HG03469 (cell line): ENCODE measurements around the gene TIAM2.
"Not testable (repeated sequence)": the region's sequence is repeated elsewhere in the genome, so short reads cannot be mapped to it uniquely, and the experiment has no call there.

Experiments
- ATAC-seq: cut with Tn5 transposase; IDR thresholded peaks from one replicate; pipeline ENCODE4 v1.9.1; 2021; ENCODE audit warnings: mild to moderate bottlenecking, moderate library complexity, moderate number of reproducible peaks; ENCODE audit not compliant: unreplicated experiment

TIAM2 gene

DNA sequence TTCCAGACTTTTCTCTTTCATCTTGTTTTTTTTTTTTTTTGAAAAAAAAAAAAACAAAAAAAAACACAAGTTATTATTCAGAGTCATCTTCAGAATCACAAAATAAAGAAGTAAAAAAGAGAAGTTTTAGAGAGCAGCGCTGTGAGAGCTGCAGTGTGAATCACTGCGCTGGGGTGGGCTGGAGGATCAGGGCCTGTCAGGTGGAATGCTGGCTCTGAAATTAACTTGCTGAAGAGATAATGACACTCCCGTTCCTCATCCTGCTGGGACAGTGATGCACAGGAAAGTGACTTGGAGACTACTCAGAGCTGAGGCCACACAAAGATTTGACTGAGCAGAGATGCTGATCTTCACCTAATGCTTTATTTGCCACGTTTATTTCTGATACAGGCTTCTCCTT, 226.0 kb downstream of the TIAM2 start:
- no peak for ATAC-seq

DNA sequence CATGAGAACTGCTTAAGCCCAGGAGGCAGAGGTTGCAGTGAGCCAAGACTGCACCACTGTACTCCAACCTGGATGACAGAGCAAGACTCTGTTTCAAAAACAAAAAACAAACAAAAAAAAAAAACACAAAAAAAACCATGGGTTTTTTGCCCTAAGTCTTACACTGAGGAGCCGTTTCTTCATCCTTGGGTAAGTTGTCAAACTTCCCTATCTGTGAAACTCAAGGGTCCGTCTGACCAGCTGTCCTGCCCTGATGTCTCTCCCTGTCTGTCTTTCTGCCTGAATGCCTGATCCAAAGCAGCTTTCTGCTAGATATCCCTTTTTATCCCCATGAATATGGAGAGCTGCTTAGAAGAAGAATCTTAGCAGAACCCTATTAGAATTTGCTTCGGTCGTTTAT, 227.4 kb downstream of the TIAM2 start:
- no peak for ATAC-seq

GRCh38 chr6:155223646-155224451, 228.7 kb downstream of the TIAM2 start:
- peak; percentile 96 for ATAC-seq

GRCh38 chr6:155224618-155225017, 229.5 kb downstream of the TIAM2 start:
- ATAC-seq: no peak

- no peak for ATAC-seq
These were observed 231.9 kb downstream of the TIAM2 start for GRCh38 chr6:155227046-155227445.

- ATAC-seq: no peak
These were observed 233.5 kb downstream of the TIAM2 start for GRCh38 chr6:155228546-155229166.

- ATAC-seq: not testable (repeated sequence)
These were observed 235.9 kb downstream of the TIAM2 start for GRCh38 chr6:155230975-155231374.

DNA sequence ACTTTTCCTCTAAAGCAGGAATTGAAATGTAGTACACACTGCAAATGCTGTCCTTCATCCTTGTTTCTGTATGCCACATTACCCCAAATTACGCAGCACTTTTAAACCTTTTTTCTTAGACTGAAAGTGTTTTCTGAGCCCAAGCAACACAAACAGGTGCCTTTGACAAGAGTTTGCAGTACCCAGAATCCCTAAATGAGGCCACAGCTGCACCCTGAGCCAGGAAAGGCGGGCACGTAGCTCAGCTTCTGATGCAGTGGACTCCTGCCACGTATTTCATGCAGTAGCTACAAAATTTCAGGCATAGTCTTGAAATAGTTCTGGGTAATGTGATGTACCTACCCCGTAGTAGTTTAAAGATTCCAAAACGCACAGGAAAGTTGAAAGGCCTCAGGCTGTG, 237.7 kb downstream of the TIAM2 start:
- ATAC-seq: no peak

GRCh38 chr6:155234167-155234566, 239.1 kb downstream of the TIAM2 start:
- ATAC-seq: no peak

- no peak for ATAC-seq
These were observed 239.6 kb downstream of the TIAM2 start for GRCh38 chr6:155234687-155235086.

DNA sequence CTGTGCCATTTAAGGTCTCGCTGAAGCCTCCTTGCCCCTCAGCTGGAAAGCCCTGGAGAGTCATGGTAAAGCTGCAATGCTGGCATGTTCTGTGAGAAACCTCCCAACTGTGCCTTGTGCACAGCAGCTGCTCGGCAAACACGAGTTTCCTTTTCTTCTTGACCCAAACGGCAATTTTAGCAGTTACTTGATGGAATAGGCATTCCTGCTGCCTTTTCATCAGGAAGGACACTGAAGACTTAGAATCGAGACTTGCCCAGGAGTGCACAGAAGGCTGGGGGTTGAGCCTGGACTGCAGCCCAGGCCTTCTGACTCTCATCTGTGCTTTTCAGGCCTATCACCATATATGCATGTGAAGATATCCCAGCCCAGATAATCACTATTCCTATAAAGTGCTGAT, 240.0 kb downstream of the TIAM2 start:
- no peak for ATAC-seq

DNA sequence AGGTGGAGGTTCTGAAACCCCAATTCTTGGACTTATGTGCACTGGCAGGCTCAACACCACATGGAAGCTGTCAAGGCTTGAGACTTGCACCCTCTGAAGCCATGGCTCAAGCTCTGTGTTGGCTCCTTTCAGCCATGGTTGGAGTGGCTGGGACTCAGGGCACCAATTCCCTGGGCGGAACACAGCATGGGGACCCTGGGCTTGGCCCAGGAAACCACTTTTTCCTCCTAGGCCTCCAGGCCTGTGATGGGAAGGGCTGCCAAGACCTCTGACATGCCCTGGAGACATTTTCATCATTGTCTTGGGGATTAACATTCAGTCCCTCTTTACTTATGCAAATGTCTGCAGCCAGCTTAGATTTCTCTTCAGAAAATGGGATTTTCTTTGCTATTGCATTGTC, 242.5 kb downstream of the TIAM2 start:
- no peak for ATAC-seq

GRCh38 chr6:155240905-155241600, 245.9 kb downstream of the TIAM2 start:
- no peak for ATAC-seq

GRCh38 chr6:155241966-155242365, 246.9 kb downstream of the TIAM2 start:
- ATAC-seq: no peak

- no peak for ATAC-seq
These were observed 249.3 kb downstream of the TIAM2 start for GRCh38 chr6:155244434-155244833.

DNA sequence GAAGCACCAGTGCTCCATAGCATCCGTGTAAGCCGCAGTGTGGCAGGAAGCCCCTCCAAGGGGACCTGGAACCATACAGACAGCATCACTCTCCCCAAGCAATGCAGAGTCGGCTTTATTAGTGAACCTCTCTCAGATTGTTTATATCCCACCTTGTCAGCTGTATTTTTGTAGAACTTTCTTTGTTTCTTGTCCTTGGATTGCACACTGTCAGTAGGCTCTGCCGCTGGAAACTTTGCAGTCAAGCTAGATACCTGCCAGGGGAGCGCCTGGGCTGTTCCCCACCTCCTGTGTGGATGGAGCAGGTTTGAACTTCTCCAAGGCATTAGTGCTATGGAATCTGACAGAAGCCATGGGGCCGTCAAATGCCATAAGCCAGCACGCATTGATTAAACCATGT, 250.1 kb downstream of the TIAM2 start:
- no peak for ATAC-seq

DNA sequence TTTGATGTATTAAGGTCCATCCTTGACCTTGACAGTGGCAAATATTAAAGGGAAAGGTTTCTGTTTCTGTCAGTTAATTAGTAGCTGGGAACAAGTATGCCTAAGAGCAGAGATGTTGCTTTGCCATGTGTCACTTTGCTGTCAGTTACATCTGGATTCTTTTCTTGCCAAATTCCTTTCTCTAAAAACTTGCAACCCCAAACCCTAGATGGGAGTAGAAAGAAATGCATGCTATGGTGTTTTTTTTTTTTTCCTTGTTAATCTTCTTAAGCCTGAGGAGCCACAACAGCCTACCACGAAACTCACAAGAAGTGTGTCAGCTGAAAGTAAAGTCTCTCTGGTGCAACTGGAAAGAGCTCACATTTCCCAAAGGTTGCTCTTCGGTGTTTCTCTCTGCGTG, 250.7 kb downstream of the TIAM2 start:
- ATAC-seq: no peak

GRCh38 chr6:155246825-155247224, 251.7 kb downstream of the TIAM2 start:
- ATAC-seq: no peak

DNA sequence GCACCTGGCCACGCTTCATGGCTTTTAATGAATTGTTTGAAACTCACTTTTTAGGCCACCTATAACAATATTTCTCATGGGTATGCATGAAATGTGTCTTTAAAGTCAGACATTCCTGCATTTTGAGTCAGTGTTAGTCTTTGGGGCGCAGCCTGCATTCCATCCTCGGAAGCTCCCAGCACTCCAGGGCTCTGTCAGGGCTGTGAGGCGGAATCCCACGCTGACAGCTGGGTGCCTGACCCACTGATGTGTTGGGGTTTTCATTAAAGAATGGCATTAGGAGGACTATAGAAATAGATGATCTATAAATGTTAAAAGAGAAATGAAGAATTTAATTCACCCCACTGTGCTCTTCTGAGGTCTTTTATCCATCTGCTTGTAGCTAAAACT, 252.5 kb downstream of the TIAM2 start:
- no peak for ATAC-seq

- ATAC-seq: peak; percentile 40
These were observed 253.2 kb downstream of the TIAM2 start for GRCh38 chr6:155248008-155249001.
